NCI-H146 treated with DMSO at 0.1 percent for 48 hours (cell line): ENCODE data around the gene HTR3D.
"Not testable (repeated sequence)": the region's sequence is repeated elsewhere in the genome, so short reads cannot be mapped to it uniquely, and the experiment has no call there.

Experiments
- DNase-seq: peaks from one replicate; lab custom pipeline; 2025; ENCODE audit not compliant: unreplicated experiment; lab: John Stamatoyannopoulos, UW

HTR3D gene

DNA sequence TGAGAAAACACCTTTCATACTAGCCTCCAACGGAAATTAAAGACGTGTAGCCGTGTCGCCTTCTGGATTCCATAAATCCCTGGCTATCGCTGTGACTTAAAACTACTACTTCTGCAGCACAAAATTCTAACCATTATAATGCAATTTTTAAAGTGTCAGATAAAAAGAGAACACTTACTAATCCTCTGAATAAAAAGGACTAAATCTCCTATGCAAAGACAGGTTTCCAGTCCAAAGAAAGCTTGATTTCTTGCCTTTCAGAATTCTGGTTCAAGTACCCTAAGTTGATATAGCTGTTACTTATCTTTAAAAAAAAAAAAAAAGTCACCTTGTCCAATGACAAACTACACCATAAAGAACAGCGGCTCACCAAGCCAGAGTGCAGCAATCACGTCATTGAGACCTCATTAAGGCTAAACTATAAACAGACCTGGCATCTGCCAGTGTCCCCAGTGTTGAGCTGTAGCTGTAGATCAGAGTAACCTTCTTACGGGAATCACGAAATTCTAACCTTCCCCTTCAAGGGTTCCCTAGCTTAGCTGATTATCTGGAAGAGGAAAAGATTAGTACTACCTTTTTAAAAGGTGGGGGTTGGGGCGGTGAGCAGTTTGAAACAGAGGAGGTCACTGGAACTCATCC, 16.0 kb upstream of the HTR3D start:
- DNase-seq = no peak

- DNase-seq = no peak
Observed at GRCh38 chr3:184016169-184016570, 15.4 kb upstream of the HTR3D start.

DNA sequence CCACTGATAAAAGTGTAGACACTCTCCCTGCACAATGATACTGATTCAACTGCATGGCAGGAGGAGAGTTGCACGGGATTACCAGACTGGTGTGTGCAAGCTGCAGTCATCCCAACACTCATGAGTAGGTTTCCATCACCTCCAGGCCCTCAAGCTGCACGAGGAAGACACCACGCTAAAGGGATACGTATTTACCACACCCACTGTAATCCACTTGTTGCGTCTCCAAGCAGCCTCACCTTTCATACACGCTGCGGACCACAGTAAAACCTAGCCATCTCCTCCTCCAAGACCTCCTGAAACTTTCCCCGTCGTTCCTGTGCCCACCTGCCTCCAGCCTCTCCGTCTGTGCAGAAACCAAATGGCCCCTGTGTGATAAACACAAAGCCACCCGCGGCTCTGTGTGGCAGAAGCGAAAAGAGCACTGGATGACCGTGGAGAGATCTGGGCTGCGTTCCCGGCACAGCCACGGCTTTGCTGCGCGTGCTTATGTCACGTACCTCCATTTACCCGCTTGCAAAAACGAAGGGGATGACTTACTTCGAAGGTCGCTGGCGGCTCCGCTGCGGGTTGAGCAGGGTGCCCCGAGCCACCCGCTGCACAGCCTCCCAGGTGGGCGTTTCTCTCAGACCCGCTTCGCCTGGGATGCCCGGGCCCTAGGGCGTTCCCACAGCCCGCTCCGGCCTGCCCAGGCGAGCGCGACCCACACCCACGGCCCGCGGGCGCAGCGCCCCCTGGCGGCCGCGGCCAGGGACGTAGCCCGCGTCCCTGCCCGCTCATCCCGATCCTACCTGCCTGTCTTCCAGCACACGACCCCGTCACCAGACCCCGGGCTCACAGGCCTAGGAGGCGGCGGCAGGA, 14.5 kb upstream of the HTR3D start:
- DNase-seq = peak; percentile 65

DNA sequence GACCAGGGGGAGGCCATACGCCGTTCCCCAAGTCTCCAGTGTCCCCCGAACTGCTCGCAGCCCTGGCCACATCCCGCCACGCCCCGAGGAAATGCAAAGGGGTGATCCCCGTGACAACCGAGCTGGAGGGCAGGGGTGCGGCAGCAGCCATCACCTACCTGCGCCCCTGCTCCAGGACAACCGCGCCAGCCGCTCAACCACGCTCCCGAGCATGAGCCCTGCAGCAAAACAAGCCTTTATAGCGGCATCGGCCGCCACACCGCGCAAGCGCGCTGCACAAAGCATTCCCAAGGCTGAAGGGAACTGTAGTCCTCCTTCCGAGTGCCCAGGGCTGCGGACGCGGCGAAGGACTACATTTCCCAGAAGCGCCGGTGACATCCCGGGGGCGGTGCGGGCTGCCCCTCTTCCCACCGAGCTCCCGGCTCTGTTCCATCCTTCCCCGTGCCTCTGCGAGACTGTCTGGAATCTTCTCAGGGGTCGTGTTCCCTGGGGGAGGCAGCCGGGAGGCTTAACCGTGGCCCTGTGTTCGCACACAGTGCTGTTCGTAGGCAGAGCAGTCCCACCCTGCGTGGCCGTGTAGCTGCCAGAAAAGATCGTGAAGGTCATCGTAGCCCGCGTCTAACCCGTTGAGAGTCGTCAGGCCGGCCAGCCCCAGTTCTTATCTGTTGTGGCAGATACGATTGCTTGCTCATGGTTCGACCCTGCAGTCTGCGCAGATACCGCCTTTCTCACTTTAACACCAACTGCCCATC, 13.7 kb upstream of the HTR3D start, which contains the start of gene ABCC5:
Gene ABCC5, minus strand, starts transcription at position 213 of the 752 bp plus-strand sequence. CDS start 3,492 bp downstream, outside the sequence.
- DNase-seq = peak; percentile 97

- DNase-seq = no peak
Observed at GRCh38 chr3:184018424-184018973, 13.0 kb upstream of the HTR3D start.

DNA sequence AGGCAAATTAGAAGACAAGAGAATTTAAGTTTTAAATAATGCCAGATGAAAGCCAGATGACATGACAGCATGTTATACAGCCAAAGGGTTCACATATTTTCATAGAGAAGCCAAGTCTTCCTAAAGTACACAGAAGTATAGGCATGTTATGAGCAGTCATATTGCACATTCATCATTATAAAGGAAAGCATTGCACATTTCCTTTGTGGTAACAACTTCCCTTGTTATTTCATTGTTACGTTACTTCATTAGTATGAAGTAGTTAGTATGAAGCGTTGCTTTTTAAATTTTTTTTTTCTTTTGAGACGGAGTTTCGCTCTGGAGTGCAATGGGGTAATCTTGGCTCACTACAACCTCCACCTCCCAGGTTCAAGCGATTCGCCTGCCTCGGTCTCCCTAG, 9.2 kb upstream of the HTR3D start:
- no peak for DNase-seq

DNA sequence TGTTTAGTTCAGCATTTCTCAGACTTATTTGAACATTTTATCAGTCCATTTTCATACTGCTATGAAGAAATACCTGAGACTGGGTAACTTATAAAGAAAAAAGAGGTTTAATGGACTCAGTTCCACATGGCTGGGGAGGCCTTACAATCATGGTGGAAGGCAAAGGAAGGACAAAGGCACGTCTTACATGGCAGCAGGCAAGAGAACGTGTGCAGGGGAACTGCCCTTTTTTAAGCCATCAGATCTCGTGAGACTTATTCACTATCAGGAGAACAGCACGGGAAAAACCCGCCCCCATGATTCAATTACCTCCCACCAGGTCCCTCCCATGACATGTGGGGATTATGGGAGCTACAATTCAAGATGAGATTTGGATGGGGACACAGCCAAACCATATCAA, 6.3 kb upstream of the HTR3D start:
- not testable (repeated sequence) for DNase-seq

DNA sequence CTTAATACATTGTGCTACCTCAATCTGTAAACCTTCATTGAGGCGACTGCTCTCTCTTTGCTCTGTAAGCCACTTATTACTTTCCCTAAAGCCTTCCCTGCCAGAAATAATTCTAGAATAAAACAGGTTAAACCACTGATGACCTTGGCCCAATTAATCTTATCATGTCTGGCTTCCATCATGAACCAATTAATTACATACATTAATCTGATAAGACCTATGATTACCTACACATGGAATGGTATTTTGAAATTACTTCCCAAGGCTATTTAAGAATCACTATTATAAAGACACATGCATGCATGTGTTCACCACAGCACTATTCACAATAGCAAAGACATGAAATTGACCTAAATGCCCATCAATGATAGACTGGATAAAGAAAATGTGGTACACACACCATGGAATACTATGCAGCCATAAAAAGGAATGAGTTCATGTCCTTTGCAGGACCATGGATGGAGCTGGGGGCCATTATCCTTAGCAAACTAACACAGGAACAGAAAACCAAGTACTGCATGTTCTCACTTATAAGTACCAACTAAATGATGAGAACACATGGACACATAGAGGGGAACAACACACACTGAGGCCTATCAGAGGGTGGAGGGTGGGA, 3.2 kb upstream of the HTR3D start:
- DNase-seq = not testable (repeated sequence)

DNA sequence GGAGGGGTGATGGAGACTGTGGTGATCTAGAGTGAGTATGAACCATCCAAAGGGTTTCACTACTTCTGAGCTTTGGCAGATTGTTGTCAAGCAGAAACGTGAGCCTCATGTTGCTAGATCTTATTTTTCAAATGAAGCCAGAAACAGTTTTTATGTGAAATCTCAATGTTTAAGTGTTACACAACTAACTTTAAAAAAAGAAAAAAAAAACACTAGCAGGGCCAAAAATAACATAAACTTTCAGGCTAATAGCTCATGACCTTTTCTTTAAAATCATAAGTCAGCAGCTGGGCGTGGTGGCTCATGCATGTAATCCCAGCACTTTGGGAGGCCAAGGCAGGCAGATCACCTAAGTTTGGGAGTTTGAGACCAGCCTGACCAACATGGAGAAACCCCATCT, 2.1 kb upstream of the HTR3D start:
- no peak for DNase-seq

- no peak for DNase-seq
Observed at GRCh38 chr3:184030536-184030935, 1.0 kb upstream of the HTR3D start.

- DNase-seq = no peak
Observed at GRCh38 chr3:184037816-184038215, 6.3 kb downstream of the HTR3D start.

- not testable (repeated sequence) for DNase-seq
Observed at GRCh38 chr3:184038307-184038706, 6.8 kb downstream of the HTR3D start.

DNA sequence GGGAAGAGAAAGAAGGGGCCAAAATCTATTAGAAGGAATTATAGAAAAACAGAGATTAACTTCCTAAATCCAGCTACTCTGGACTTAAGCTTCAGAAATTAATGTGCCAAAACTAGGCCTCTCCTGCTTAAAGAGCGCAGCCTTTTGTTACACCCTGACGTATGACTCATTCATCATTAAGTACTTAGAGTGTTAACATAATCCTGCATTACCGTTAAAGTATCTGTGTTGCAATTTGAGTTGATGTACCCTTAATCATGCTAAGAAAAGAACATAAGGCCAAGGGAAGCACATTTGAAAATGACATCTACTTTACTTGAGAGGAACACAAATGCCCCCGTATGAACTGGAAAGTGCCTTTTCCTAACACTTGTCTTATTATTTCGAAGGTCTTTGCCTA, 7.9 kb downstream of the HTR3D start:
- DNase-seq = no peak

GRCh38 chr3:184040010-184040409, 8.5 kb downstream of the HTR3D start:
- DNase-seq = peak; percentile 86

GRCh38 chr3:184042617-184043016, 11.1 kb downstream of the HTR3D start:
- peak; percentile 99 for DNase-seq

GRCh38 chr3:184045995-184046394, 14.5 kb downstream of the HTR3D start:
- DNase-seq = no peak

DNA sequence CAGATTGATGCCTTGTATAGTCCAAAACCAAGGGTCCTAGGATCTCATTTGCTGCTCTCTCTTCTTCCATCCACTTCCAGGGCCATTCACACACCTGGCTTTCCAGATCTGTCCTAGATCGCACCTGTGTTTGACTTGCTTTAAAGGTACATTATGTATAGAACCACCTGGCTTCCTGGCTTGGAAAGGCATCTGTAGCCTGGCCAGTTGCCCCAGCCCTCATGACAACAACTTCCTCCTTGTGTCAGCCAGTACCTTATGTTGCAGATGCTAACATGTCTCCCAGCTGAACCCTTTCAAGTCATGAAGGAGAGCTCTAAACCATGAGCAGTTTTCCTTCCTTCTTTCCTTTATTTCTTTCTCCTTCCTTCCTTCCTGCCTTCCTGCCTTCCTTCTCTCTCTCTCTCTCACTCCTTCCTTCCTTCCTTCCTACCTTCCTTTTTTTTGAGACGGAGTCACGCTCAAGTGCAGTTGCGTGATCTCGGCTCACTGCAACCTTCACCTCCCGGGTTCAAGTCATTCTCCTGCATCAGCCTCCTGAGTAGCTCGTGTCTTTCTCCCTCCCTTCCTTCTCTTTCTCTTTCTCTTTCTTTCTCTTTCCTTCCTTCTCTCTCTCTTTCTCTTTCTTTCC, 18.8 kb downstream of the HTR3D start:
- DNase-seq = peak; percentile 90

DNA sequence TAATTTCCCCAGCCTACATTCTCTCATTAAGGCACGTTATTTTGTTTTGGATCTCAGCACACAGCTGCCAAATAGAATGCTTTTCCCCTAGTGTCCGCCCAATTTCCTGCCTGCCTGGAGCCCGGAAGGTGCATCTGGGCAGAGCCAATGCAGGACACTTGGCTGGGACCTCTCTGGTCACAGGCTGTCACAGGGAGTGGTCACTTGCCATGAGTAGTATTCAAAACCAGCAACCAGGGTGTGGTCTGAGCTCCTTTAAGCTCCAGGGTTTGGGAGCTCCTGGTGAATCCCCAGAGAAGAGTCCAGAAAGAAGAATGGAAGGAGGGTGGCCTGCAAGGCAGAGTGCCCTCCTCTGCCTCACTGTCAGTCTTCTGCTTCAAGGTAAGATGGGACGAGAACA, 21.2 kb downstream of the HTR3D start, which contains the start of gene HTR3C:
Gene HTR3C, plus strand, starts transcription at position 281 of the 400 bp plus-strand sequence. Its CDS starts 34 bp downstream, at position 315.
- no peak for DNase-seq

GRCh38 chr3:184058029-184058428, 26.5 kb downstream of the HTR3D start:
- DNase-seq = no peak

- peak; percentile 24 for DNase-seq
Observed at GRCh38 chr3:184059424-184059823, 27.9 kb downstream of the HTR3D start.
